ENCODE results near the gene ZNF862.

ZNF862 gene

GRCh38 chr7:149879271-149879743 is 41.1 kb downstream of the ZNF862 start:
- no peaks in the 10 kb centered on the region for H3K27me3 ChIP-seq (ENCODE audit: insufficient read depth, low read depth, severe bottlenecking)
- H3K4me3 ChIP-seq (ENCODE audit: low read depth, low read length) = no peak overlapping the region
- H3K36me3 ChIP-seq = peaks cover 13% of the 10 kb centered on the region
- peak overlapping the region; percentile 36 for H3K27ac ChIP-seq
- H3K9me3 ChIP-seq (ENCODE audit: severe bottlenecking) = no peaks in the 10 kb centered on the region
- no peak for TF ChIP-seq CTCF (IDR thresholded peaks at IDR 0.05; ENCODE audit: low read depth, low read length)
- no peak for DNase-seq

GRCh38 chr7:149879766-149880637 is 41.8 kb downstream of the ZNF862 start:
- DNase-seq = peak; percentile 42
- H3K27ac ChIP-seq = peak overlapping the region; percentile 36
- H3K9me3 ChIP-seq (ENCODE audit: severe bottlenecking) = no peaks in the 10 kb centered on the region
- TF ChIP-seq CTCF (IDR thresholded peaks at IDR 0.05; ENCODE audit: low read depth, low read length) = no peak
- peaks cover 13% of the 10 kb centered on the region for H3K36me3 ChIP-seq
- no peaks in the 10 kb centered on the region for H3K27me3 ChIP-seq (ENCODE audit: insufficient read depth, low read depth, severe bottlenecking)
- H3K4me3 ChIP-seq (ENCODE audit: low read depth, low read length) = no peak overlapping the region

GRCh38 chr7:149880638-149881311 is 42.6 kb downstream of the ZNF862 start:
- H3K9me3 ChIP-seq (ENCODE audit: severe bottlenecking) = no peaks in the 10 kb centered on the region
- TF ChIP-seq CTCF (IDR thresholded peaks at IDR 0.05; ENCODE audit: low read depth, low read length) = no peak
- DNase-seq = peak; percentile 40
- no peaks in the 10 kb centered on the region for H3K27me3 ChIP-seq (ENCODE audit: insufficient read depth, low read depth, severe bottlenecking)
- H3K4me3 ChIP-seq (ENCODE audit: low read depth, low read length) = no peak overlapping the region
- H3K27ac ChIP-seq = peak overlapping the region; percentile 46
- H3K36me3 ChIP-seq = peaks cover 11% of the 10 kb centered on the region

- H3K9me3 ChIP-seq (ENCODE audit: severe bottlenecking) = no peaks in the 10 kb centered on the region
- peak overlapping the region; percentile 46; the same call in 1 of the 2 replicates for H3K27ac ChIP-seq
- H3K4me3 ChIP-seq (ENCODE audit: low read depth, low read length) = no peak overlapping the region
- TF ChIP-seq CTCF (IDR thresholded peaks at IDR 0.05; ENCODE audit: low read depth, low read length) = no peak
- peaks cover 5% of the 10 kb centered on the region for H3K36me3 ChIP-seq
- H3K27me3 ChIP-seq (ENCODE audit: insufficient read depth, low read depth, severe bottlenecking) = no peaks in the 10 kb centered on the region
- DNase-seq = no peak
These were observed 43.4 kb downstream of the ZNF862 start for GRCh38 chr7:149881328-149882247.

GRCh38 chr7:149882248-149883047 is 44.3 kb downstream of the ZNF862 start:
- Histone ChIP-seq H3K27me3 (ENCODE audit: insufficient read depth, low read depth, severe bottlenecking) (no peaks in the 10 kb centered on the region), H3K27ac (no peak overlapping the region; the same call in 1 of the 2 replicates), H3K9me3 (ENCODE audit: severe bottlenecking) (no peaks in the 10 kb centered on the region), H3K36me3 (peaks cover 7% of the 10 kb centered on the region), H3K4me3 (ENCODE audit: low read depth, low read length) (no peak overlapping the region)
- no peak for DNase-seq
- no peak for TF ChIP-seq CTCF (IDR thresholded peaks at IDR 0.05; ENCODE audit: low read depth, low read length)
